IMR-90 (cell line): ENCODE data around the gene ACIN1. TPM values are rescaled to one million over a fixed set of nuclear protein-coding genes. Genes with fewer than 3 reads are reported as not detected.

Source experiments
- ATAC-seq: fragments of 200-7000 bp; cut with Tn5 transposase; 2 replicates; pipeline ENCODE4 v1.9.1; 2020; ENCODE audit warnings: low read depth, mild to moderate bottlenecking, moderate library complexity
- BruUV-seq: library from RNA; stranded (reverse); fragments of 400-500 nt; replicated peaks from 2 replicates; lab custom pipeline; 2021; lab: Mats Ljungman, UMichigan
- CTCF ChIA-PET: fragments of 300-600 bp; formaldehyde crosslinking; extraction: SDS; loops from one replicate; lab custom pipeline; 2021; ENCODE audit warnings: antibody characterized with exemption; lab: Yijun Ruan, JAX
- POLR2A ChIA-PET: fragments of 300-600 bp; sonication (Branson Sonifier 250); formaldehyde crosslinking; loops from one replicate; lab custom pipeline; 2022; ENCODE audit warnings: antibody characterized with exemption; ENCODE audit not compliant: unreplicated experiment; lab: Charles Lee
- DNase-seq: peaks from one replicate; pipeline ENCODE4 v3.0.0; 2013
- H2AFZ ChIP-seq: replicated peaks from 2 replicates; pipeline ENCODE3; 2013; ENCODE audit warnings: low read length, mild to moderate bottlenecking; ENCODE audit not compliant: poor library complexity
- H2AK5ac ChIP-seq: 2 replicates; pipeline ENCODE4 v1.6.1; 2013; ENCODE audit warnings: low read depth, low read length, inconsistent platforms
- H2AK9ac ChIP-seq: replicated peaks from 2 replicates; pipeline ENCODE3; 2013; ENCODE audit warnings: mild to moderate bottlenecking, low read depth, low read length, moderate library complexity; ENCODE audit not compliant: poor library complexity
- H2BK120ac ChIP-seq: 2 replicates; pipeline ENCODE4 v1.6.1; 2013; ENCODE audit warnings: low read depth, low read length, inconsistent platforms
- H2BK15ac ChIP-seq: 3 replicates; pipeline ENCODE4 v1.6.1; 2013; ENCODE audit warnings: low read depth, low read length, inconsistent platforms
- H2BK20ac ChIP-seq: 2 replicates; pipeline ENCODE4 v1.6.1; 2013; ENCODE audit warnings: low read depth, mild to moderate bottlenecking, inconsistent platforms, low read length, moderate library complexity
- H2BK5ac ChIP-seq: 2 replicates; pipeline ENCODE4 v1.6.1; 2013; ENCODE audit warnings: mild to moderate bottlenecking, low read depth, low read length, inconsistent platforms; ENCODE audit not compliant: poor library complexity, severe bottlenecking
- H3K14ac ChIP-seq: replicated peaks from 2 replicates; pipeline ENCODE4 v1.6.1; 2013; ENCODE audit warnings: low read depth, low read length, inconsistent platforms
- H3K18ac ChIP-seq: 2 replicates; pipeline ENCODE4 v1.6.1; 2013; ENCODE audit warnings: low read depth, low read length, control low read depth
- H3K23ac ChIP-seq: 2 replicates; pipeline ENCODE4 v1.6.1; 2013; ENCODE audit warnings: low read depth, low read length, inconsistent platforms
- H3K27ac ChIP-seq: 2 replicates; pipeline ENCODE4 v1.5.1; 2013; ENCODE audit warnings: mild to moderate bottlenecking, control low read depth, low read length; ENCODE audit not compliant: insufficient read depth
- H3K27me3 ChIP-seq: 2 replicates; pipeline ENCODE4 v1.6.1; 2013; ENCODE audit warnings: low read length; ENCODE audit not compliant: control insufficient read depth, insufficient read depth
- H3K36me3 ChIP-seq: 2 replicates; pipeline ENCODE4 v1.6.1; 2013; ENCODE audit warnings: low read length, mixed read lengths; ENCODE audit not compliant: control insufficient read depth, insufficient read depth
- H3K4ac ChIP-seq: 2 replicates; pipeline ENCODE4 v1.6.1; 2013; ENCODE audit warnings: low read depth, low read length, inconsistent platforms
- H3K4me1 ChIP-seq: 2 replicates; pipeline ENCODE4 v1.6.1; 2013; ENCODE audit warnings: low read length, mixed read lengths; ENCODE audit not compliant: control insufficient read depth, insufficient read depth
- H3K4me2 ChIP-seq: 2 replicates; pipeline ENCODE4 v1.6.1; 2013; ENCODE audit warnings: low read depth, mild to moderate bottlenecking, control low read depth, low read length, moderate library complexity
- H3K4me3 ChIP-seq: 2 replicates; pipeline ENCODE4 v1.5.1; 2013; ENCODE audit warnings: low read depth, mild to moderate bottlenecking, control low read depth, low read length, moderate library complexity; ENCODE audit not compliant: insufficient read depth
- H3K56ac ChIP-seq: 2 replicates; pipeline ENCODE4 v1.6.1; 2013; ENCODE audit warnings: low read length, inconsistent platforms; ENCODE audit not compliant: insufficient read depth; ENCODE audit errors: extremely low read depth
- H3K79me1 ChIP-seq, 2 experiments: 2 replicates each; pipeline ENCODE4 v1.6.1; 2013; ENCODE audit warnings: low read length in 2 of 2, inconsistent platforms in 1 of 2, low read depth in 1 of 2
- H3K9ac ChIP-seq: 2 replicates; pipeline ENCODE4 v1.6.1; 2013; ENCODE audit warnings: low read depth, low read length, control low read depth
- H3K9me1 ChIP-seq: 2 replicates; pipeline ENCODE4 v1.6.1; 2013; ENCODE audit warnings: low read length, inconsistent platforms; ENCODE audit not compliant: insufficient read depth
- H3K9me3 ChIP-seq: 2 replicates; pipeline ENCODE4 v1.6.1; 2013; ENCODE audit warnings: low read length; ENCODE audit not compliant: control insufficient read depth, insufficient read depth
- H4K20me1 ChIP-seq: 2 replicates; pipeline ENCODE4 v1.6.1; 2013; ENCODE audit warnings: low read length, inconsistent platforms; ENCODE audit not compliant: insufficient read depth
- H4K5ac ChIP-seq: 2 replicates; pipeline ENCODE4 v1.6.1; 2013; ENCODE audit warnings: mild to moderate bottlenecking, low read depth, low read length, control low read depth
- H4K8ac ChIP-seq, 2 experiments: 2 replicates each; pipeline ENCODE4 v1.6.1; 2013; ENCODE audit warnings: low read depth in 2 of 2, low read length in 2 of 2, control low read depth in 1 of 2, inconsistent platforms in 1 of 2
- H4K91ac ChIP-seq: 2 replicates; pipeline ENCODE4 v1.6.1; 2013; ENCODE audit warnings: low read depth, low read length, inconsistent platforms; ENCODE audit not compliant: insufficient read depth
- BHLHE40 ChIP-seq: fragments of 150-350 bp; IDR thresholded peaks from 2 replicates; pipeline ENCODE4 v1.6.1; 2016; ENCODE audit warnings: mild to moderate bottlenecking, low read depth, low read length
- CEBPB ChIP-seq: IDR thresholded peaks from 2 replicates; pipeline ENCODE4 v1.6.1; 2012; ENCODE audit warnings: low read depth, low read length, improper control_type of control experiment
- CHD1 ChIP-seq: IDR thresholded peaks from 2 replicates; pipeline ENCODE4 v1.6.1; 2012; ENCODE audit warnings: low read depth, low read length, improper control_type of control experiment
- FOS ChIP-seq: fragments of 150-350 bp; IDR thresholded peaks from 2 replicates; pipeline ENCODE4 v1.6.1; 2016; ENCODE audit warnings: low read depth, low read length
- MAFK ChIP-seq: IDR thresholded peaks from 2 replicates; pipeline ENCODE4 v1.6.1; 2012; ENCODE audit warnings: low read depth, low read length, improper control_type of control experiment
- MAZ ChIP-seq: IDR thresholded peaks from 2 replicates; pipeline ENCODE4 v1.6.1; 2012; ENCODE audit warnings: low read depth, mild to moderate bottlenecking, low read length, improper control_type of control experiment, moderate library complexity, borderline replicate concordance
- NFE2L2 ChIP-seq: fragments of 150-350 bp; IDR thresholded peaks from 2 replicates; pipeline ENCODE4 v1.6.1; 2016; ENCODE audit warnings: low read depth, mild to moderate bottlenecking, low read length
- RCOR1 ChIP-seq: IDR thresholded peaks from 2 replicates; pipeline ENCODE4 v1.6.1; 2012; ENCODE audit warnings: mild to moderate bottlenecking, low read length, improper control_type of control experiment; ENCODE audit not compliant: insufficient replicate concordance
- RFX5 ChIP-seq: IDR thresholded peaks from 2 replicates; pipeline ENCODE4 v1.8.0; 2012; ENCODE audit warnings: low read depth, mild to moderate bottlenecking, low read length, moderate library complexity
- SMC3 ChIP-seq: fragments of 150-350 bp; IDR thresholded peaks from 2 replicates; pipeline ENCODE4 v1.6.1; 2016; ENCODE audit warnings: low read depth, mild to moderate bottlenecking, antibody characterized with exemption, low read length, moderate library complexity
- dilution Hi-C: fragments of 300-500 bp; cut with HindIII; formaldehyde crosslinking; loops from one replicate; pipeline ENCODE4 v1.14.3; 2018; ENCODE audit warnings: low sequenced_read_pairs; ENCODE audit not compliant: unreplicated experiment
- in situ Hi-C: fragments of 300-500 bp; cut with MboI; formaldehyde crosslinking; loops from 3 replicates; pipeline ENCODE4 v1.14.3; 2019; ENCODE audit warnings: low sequenced_read_pairs, inconsistent platforms, mixed read lengths
- intact Hi-C: fragments of 100-400 bp; cut with micrococcal nuclease; formaldehyde crosslinking; loops from 2 replicates; pipeline ENCODE4 v1.10.0; 2022
- polyA plus RNA-seq, 3 experiments: library from polyadenylated mRNA; depleted of rRNA; stranded (reverse); fragments of >200 nt; gene quantifications; 2 replicates each; pipeline ENCODE4 v1.2.3, GENCODE V29; 2012; ENCODE audit warnings: low replicate concordance in 1 of 3
- total RNA-seq: library from RNA; depleted of rRNA; stranded (reverse); fragments of >200 nt; gene quantifications from 2 replicates; pipeline ENCODE4 v1.2.3, GENCODE V29; 2012
- TF ChIP-seq, protein P1 (sequence below): conservative IDR thresholded peaks from 2 replicates; pipeline ENCODE4 v1.5.1; 2012; ENCODE audit warnings: mild to moderate bottlenecking, low read depth, low read length, improper control_type of control experiment

ACIN1 gene
- total and polyA plus RNA-seq, 2 of the 4 experiments (the other 2 are of a cell fraction): 73.8 to 185 TPM

DNA sequence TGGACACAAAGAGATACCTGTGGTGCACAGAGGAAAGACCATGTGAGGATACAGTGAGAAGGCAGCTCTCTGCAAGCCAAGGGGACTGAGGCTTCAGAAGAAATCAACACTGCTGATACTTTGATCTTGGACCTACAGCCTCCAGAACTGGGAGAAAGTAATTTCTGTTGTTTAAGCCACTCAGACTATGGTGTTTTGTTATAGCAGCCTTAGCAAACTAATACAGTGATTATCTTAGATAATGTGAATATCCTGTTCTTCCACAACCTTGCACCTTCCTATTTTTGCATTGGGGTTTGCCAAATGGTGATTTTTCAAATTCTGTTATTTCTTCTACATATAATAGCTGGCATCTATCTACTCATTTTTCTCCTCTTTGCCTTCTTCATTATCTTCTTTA is 76.8 kb downstream of the ACIN1 start:
- dilution Hi-C loops (no loop called here), in situ Hi-C loops (no loop called here), intact Hi-C loops (loop anchor here (1.0 kb wide), 1 partner anchor 34 kb away; no protein-coding TSS in a partner anchor)
- ChIA-PET POLR2A (no interaction called here), CTCF (interaction anchor here (0.9 kb wide), 1 partner anchor 23 kb away, joined by 3 read pairs; no protein-coding TSS in a partner anchor)
- no peaks in the 10 kb centered on the region; the same call in 1 of the 2 replicates for H3K9me1 ChIP-seq
- H3K36me3 ChIP-seq: no peaks in the 10 kb centered on the region
- H3K79me1 ChIP-seq: no peaks in the 10 kb centered on the region
- H2BK120ac ChIP-seq: no peak overlapping the region
- H2AK9ac ChIP-seq: no peak overlapping the region
- H4K91ac ChIP-seq: no peak overlapping the region
- H2BK5ac ChIP-seq: no peak overlapping the region
- no peak for TF ChIP-seq RFX5
- no peak for TF ChIP-seq FOS
- TF ChIP-seq, protein P1, sequence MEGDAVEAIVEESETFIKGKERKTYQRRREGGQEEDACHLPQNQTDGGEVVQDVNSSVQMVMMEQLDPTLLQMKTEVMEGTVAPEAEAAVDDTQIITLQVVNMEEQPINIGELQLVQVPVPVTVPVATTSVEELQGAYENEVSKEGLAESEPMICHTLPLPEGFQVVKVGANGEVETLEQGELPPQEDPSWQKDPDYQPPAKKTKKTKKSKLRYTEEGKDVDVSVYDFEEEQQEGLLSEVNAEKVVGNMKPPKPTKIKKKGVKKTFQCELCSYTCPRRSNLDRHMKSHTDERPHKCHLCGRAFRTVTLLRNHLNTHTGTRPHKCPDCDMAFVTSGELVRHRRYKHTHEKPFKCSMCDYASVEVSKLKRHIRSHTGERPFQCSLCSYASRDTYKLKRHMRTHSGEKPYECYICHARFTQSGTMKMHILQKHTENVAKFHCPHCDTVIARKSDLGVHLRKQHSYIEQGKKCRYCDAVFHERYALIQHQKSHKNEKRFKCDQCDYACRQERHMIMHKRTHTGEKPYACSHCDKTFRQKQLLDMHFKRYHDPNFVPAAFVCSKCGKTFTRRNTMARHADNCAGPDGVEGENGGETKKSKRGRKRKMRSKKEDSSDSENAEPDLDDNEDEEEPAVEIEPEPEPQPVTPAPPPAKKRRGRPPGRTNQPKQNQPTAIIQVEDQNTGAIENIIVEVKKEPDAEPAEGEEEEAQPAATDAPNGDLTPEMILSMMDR: no peak
- TF ChIP-seq MAFK: no peak
- no peak for TF ChIP-seq SMC3
- TF ChIP-seq CHD1: no peak
- TF ChIP-seq NFE2L2: no peak
- TF ChIP-seq MAZ: no peak
- TF ChIP-seq BHLHE40: no peak
- no peak for TF ChIP-seq RCOR1
- TF ChIP-seq CEBPB: no peak
- no peaks in the 10 kb centered on the region for H4K20me1 ChIP-seq
- no peak overlapping the region for H2AFZ ChIP-seq
- no TSS peak for BruUV-seq
- no peak overlapping the region for H3K9ac ChIP-seq
- no peaks in the 10 kb centered on the region for H3K9me3 ChIP-seq
- no peak overlapping the region for H3K4me2 ChIP-seq
- H3K27me3 ChIP-seq: no peaks in the 10 kb centered on the region
- no peak overlapping the region for H3K4me3 ChIP-seq
- H2BK15ac ChIP-seq: no peak overlapping the region
- no peak overlapping the region for H2BK20ac ChIP-seq
- no peak overlapping the region for H3K14ac ChIP-seq
- H3K18ac ChIP-seq: no peak overlapping the region
- no peak overlapping the region for H3K4ac ChIP-seq
- ATAC-seq (no peak), DNase-seq (no peak)
- H4K8ac ChIP-seq: no peak overlapping the region
- H4K5ac ChIP-seq: no peak overlapping the region
- H3K4me1 ChIP-seq: no peaks in the 10 kb centered on the region
- H3K23ac ChIP-seq: no peak overlapping the region
- H2AK5ac ChIP-seq: no peak overlapping the region
- H3K27ac ChIP-seq: no peak overlapping the region
- no peak overlapping the region for H3K56ac ChIP-seq
